AG04449 (cell line): ENCODE results near the gene BHLHE23.

Source experiments
- CTCF ChIA-PET: fragments of 350-600 bp; formaldehyde crosslinking; extraction: SDS; loops from one replicate; lab custom pipeline; 2021; ENCODE audit warnings: antibody characterized with exemption; lab: Yijun Ruan, JAX
- POLR2A ChIA-PET: fragments of 400-600, 350-600 bp; formaldehyde crosslinking; extraction: SDS; loops from one replicate; lab custom pipeline; 2020; ENCODE audit warnings: antibody characterized with exemption, inconsistent platforms; lab: Yijun Ruan, JAX
- DNase-seq: peaks from one replicate; pipeline ENCODE4 v3.0.0-alpha.2; 2010; ENCODE audit warnings: low read depth, low spot score
- H3K4me3 ChIP-seq: 2 replicates; pipeline ENCODE4 v1.5.1; 2011; ENCODE audit warnings: low read depth, mild to moderate bottlenecking, control low read depth, low read length
- TF ChIP-seq, protein P1 (sequence below): IDR thresholded peaks from one replicate; pipeline ENCODE4 v1.5.1; 2011; ENCODE audit warnings: mild to moderate bottlenecking, moderate library complexity, low read length, control low read depth, inconsistent platforms; ENCODE audit not compliant: insufficient read depth; ENCODE audit errors: missing control alignments

BHLHE23 gene

DNA sequence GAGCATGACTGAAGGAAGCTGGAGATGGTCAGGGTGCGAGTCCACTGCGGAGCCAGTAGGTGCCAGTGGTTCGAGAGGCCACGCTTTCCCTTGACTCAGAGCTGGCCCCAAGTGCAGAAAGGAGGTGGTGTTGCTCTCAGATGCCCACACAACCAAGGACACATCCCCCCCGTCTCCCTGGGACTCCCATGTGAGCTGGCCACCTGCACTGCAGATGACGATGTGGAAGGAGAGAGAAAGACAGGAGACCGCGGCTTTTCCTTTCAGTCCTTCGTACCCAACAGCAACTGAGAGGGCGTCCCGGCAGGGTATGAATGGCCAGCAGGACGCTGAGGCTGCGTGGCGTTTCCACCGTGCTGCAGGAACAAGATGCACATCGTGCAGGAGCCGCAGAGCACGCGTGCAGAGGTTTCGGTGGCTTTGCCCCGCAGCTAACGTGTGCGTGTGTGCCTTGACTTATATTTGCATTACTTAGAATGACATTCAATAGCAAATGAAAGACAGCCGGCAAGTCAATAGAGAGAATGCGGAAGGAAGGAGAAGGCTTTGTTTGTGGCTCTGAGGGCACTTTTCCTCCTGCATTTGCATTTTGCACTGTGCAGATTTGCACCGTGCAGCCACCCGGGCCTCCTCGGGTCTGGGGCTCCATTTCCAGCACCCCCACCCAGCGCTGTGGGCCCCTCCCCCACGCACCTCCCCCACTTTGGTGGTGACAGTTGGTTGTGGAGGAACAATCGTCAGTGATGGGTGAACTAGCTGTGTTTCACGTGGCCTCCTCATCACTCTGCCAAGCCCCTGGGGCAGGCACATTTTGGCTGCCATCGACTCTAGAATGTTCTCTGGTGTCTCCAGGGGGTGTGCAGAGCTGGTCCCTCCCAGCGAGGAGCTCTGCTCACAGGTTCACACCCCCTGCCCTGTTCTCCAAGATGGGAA lies 26.4 kb upstream of the BHLHE23 start:
- ChIA-PET CTCF (interaction anchor here (1.7 kb wide), 1 partner anchor 9 kb away, joined by 4 read pairs; no protein-coding TSS in a partner anchor), POLR2A (no interaction called here)
- H3K4me3 ChIP-seq, result no peak overlapping the region
- TF ChIP-seq, protein P1, sequence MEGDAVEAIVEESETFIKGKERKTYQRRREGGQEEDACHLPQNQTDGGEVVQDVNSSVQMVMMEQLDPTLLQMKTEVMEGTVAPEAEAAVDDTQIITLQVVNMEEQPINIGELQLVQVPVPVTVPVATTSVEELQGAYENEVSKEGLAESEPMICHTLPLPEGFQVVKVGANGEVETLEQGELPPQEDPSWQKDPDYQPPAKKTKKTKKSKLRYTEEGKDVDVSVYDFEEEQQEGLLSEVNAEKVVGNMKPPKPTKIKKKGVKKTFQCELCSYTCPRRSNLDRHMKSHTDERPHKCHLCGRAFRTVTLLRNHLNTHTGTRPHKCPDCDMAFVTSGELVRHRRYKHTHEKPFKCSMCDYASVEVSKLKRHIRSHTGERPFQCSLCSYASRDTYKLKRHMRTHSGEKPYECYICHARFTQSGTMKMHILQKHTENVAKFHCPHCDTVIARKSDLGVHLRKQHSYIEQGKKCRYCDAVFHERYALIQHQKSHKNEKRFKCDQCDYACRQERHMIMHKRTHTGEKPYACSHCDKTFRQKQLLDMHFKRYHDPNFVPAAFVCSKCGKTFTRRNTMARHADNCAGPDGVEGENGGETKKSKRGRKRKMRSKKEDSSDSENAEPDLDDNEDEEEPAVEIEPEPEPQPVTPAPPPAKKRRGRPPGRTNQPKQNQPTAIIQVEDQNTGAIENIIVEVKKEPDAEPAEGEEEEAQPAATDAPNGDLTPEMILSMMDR, result no peak
- DNase-seq, result no peak

DNA sequence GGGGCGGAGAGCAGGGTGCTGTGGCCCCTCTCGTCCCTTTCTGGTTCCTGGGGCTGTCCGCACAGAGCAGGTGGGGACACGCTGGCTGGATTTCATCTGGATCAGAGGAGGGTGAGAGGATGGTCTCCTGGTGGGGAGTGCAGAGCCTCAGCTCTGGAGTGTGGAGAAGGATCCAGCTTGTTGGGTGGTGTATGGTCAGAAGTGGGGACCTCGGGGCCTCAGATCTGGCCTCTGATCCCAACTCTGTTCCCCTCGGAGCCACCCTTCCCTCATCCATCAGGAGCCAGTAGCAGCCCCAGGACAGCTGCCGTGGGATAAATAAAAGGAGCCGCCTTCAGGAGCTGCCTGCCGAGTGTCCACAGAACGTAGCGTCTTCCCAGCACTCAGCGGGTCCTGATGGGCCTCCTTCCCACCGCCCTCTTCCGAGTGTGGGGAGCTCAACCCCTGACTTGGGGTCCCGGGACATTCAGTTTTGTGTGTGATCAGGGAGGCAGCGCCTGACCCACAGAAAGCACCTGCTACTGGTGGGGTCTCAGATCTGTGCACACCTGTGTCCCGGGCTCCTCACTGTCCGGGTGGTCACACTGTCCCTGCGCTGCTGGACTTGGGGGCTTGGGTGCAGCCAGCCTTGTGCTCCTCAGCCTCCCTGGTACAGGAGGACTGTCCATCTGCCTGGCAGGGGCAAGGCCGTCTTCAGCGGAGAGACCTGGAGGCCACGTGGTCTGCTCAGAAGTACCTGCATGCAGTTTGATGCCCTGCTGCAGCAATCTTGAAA lies 25.4 kb upstream of the BHLHE23 start:
- POLR2A ChIA-PET, result no interaction called here
- CTCF ChIA-PET, result no interaction called here
- TF ChIP-seq, protein P1, result no peak
- H3K4me3 ChIP-seq, result no peak overlapping the region
- DNase-seq, result no peak

DNA sequence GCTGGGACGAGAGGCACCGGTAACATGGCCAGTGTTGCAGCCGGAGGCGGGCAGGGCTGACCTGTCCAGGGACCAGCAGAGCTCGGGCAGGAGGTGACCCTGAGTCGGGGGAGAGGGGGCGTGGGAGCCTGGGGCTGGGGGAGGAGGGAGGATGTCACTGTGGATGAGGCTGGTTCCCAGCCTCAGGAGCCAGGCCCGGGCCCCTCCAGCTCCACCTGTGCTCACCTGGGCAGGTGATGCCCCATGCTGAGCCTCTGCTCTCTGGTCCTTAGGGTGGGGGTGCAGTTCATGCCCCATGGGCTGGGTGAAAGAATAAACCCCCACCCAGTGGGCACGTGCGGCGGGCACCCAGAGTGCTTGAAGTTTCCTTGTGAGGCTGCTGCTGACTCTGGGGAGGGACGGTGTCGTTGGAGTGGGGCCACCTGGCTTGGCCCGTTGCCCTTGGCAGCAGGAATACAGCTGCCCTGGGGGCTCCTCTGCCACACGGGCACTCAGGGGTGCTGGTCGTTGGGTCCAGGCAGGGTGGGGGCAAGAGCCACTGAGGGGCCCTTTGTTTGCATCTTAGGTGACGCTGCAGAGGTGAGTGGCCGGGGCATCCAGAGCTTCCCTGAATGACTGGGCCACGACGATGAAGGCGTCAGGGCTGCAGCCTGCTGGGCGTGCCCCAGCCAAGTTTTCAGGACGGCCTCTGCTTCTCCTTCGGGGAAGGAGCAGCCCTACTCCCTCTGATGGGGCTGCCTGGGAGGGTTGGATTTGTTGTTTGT lies 24.7 kb upstream of the BHLHE23 start:
- ChIA-PET POLR2A (no interaction called here), CTCF (no interaction called here)
- H3K4me3 ChIP-seq, result no peak overlapping the region
- TF ChIP-seq, protein P1, result no peak
- no peak for DNase-seq

DNA sequence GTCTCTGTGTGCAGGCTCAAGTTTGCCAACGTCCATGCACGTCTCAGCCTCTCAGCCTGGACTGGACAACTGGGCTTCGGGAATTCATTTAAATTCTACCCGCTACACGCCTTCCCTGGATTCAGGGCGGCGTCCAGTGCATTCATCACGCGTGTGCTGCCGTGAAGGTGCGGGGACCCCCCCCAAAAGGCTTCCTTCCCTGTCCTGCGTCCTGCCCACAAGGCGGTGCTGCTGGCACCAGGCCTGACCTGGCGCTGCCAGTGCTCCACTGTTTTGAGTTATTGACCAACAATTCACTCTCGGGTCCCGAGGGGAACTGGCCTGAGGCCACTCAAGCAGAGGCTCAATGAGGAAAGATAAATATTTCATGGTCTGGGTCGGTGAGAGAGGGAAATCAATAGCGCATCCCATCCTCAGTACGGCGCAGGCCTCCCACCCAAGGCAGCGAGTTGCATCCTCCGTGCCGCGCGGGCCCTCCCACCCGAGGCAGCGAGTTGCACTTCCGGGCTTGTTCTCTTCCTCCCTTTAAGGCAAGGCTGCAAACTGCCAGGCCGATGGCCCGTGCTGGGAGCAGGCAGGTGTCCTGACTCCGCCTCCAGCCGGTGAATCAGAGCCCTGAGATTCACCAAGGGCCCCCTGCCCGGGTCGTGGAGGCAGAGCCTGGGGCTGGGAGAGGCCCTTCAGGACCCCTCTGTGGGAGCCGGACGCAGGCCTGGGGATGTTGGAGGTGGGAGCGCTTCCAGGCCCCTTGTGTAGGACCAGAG lies 22.8 kb upstream of the BHLHE23 start:
- TF ChIP-seq, protein P1, result no peak
- ChIA-PET POLR2A (no interaction called here), CTCF (no interaction called here)
- H3K4me3 ChIP-seq, result no peak overlapping the region
- no peak for DNase-seq

DNA sequence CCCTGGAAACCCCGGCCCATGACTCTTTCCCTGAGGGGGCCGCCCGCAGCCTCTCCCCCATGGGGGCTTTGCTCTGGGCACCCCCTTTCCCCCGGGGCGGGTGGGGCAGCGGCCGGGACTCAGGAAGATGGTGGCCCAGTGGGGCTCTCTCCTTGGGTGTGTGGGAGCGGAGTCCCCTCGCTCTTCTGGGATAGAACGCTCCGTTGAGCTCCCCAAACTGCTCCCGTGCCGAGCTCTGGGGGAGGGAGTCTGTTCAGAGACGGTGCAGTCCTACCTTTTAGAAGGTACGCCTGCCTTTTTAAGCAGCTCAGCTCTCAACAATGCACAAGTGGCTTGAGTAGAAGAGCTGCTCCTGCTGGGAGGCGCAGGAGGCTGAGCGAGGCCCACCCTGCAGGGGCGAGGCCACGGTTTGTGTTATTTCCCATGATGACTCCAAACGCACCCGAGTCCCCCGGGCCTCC lies 21.7 kb upstream of the BHLHE23 start:
- ChIA-PET CTCF (no interaction called here), POLR2A (no interaction called here)
- TF ChIP-seq, protein P1, result no peak
- H3K4me3 ChIP-seq, result no peak overlapping the region
- DNase-seq, result no peak
